Subcutaneous adipose tissue (tissue), 4 donors: Measurements from ENCODE around the gene GINS2. TPM values are rescaled to one million over a fixed set of nuclear protein-coding genes. Genes with fewer than 3 reads are reported as not detected.

ENCODE experiments used
- CTCF ChIP-seq: fragments of 450-650 bp; IDR thresholded peaks from one replicate; pipeline ENCODE4 v1.5.1; 2016; ENCODE audit warnings: low read depth, mild to moderate bottlenecking, control low read depth, antibody characterized with exemption, moderate library complexity
- total RNA-seq, 4 donors: library from RNA; depleted of rRNA; stranded (reverse); fragments of >200 nt; gene quantifications; one replicate each; pipeline ENCODE4 v1.1.0, GENCODE V29; 2016

The GINS2 gene
- total RNA-seq, result under 1 TPM in 2 of 4 donors, not detected in 2; 0.22 to 0.68 TPM

- TF ChIP-seq CTCF, result no peak
These were observed at the start of gene GINS2 for GRCh38 chr16:85688586-85689284. Gene GINS2 (minus strand): TSS chr16:85688954. CDS start chr16:85688898, 56 bp downstream.

DNA sequence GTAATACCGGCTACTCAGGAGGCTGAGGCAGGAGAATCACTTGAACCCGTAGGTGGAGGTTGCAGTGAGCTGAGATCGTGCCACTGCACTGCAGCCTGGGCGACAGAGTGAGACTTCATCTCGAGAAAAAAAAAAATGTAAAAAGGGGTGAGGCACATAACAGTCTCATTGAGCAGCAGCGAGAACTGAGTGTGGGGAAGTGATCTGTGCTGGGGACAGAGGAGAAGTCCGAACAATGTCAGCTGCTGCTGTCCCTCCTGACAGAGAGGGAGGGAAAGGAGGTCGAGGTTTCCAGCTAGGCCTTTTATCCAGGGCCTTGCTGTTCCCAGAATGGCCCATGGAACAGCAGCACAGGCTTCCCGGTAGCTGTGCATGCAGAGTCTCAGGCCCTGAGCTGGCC is 48.2 kb upstream of the GINS2 start:
- no peak for TF ChIP-seq CTCF

GRCh38 chr16:85735946-85736345 is 47.2 kb upstream of the GINS2 start:
- no peak for TF ChIP-seq CTCF

- no peak for TF ChIP-seq CTCF
These were observed 46.5 kb upstream of the GINS2 start for GRCh38 chr16:85735225-85735635.

DNA sequence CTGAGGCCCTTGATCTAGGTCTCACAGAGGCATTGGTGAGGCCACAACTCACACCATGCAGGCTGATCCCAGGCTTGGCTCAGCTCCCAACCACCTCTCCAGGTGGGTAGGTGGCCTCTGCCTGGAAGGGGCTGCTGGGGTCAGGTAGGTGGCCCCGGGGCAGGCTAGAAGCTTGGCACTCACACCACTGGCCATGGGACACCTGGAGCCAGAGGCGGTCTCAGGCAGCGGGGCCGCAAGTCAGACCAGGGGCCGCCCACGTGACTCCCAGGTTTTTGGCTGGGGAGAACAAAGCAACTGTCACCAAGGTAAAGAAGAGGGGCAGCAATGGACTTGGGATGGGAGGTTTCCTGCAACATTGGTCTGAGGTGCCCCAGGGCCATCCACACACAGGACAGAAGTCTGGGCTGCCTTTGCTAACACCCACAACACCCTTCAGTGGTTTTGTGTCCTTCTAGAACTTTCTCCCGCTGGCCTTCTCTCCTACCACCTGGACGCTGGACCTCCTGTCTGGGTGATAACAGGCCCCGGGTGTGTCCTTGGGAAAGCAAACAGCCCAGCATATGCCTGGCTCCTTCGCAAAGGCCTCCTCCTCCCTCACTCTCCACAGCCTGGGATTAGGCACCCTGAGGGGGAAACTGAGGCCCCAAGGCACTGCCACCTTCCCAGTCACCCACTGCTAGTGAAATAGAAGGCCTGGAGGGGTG is 45.7 kb upstream of the GINS2 start:
- no peak for TF ChIP-seq CTCF

DNA sequence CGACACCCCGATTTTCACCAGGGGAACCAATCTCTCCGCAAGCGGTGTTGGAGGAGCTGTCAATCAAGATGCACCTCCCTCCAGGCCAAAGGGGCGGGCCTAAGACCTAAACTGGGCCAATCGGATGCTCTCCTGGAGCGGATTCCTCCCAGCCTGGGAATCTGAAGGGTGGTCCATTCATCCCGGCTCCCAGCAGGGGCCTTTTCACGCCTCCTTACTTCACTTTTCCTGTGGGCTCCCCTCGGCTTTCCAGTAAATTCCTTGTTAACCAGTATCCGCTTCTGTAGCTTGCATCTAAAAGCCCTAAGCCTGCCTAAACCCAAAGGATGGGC is 45.1 kb upstream of the GINS2 start:
- TF ChIP-seq CTCF, result no peak

DNA sequence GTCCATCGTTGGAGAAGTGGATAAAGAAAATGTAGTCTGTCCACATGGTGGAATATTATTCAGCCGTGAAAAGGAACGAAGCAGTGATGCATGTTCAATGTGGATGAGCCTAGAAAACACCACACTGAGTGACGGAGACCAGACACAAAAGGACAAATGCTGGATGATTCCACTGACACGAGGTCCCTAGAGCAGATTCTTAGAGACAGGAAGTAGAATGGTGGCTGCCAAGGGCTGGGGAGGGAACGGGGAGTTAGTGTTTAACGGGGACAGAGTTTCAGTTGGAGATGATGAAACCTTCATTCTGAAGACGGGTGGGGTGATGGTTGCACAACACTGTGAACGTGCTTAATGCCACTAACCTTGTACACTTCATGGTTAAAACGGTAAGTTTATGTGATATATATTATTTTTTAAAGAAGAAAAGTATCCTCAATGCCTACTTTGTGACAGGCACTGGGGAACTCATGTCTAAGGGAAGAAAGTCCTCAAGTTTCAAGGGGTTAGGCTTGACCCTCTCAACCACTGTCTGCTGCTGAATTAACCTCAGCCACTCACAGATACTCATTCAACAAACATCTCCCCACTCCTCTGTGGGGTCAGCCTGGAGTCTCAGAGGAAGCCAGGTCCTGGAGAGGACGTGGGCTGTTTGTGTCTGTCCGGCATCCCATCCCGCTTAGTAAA is 44.5 kb upstream of the GINS2 start:
- no peak for TF ChIP-seq CTCF
